Upper lobe of left lung (tissue), 6 donors: Measurements from ENCODE around the gene IFT88. TPM values are rescaled to one million over a fixed set of nuclear protein-coding genes. Genes with fewer than 3 reads are reported as not detected.

Experiments used
- ATAC-seq, 2 donors: fragments of 200-7000 bp; cut with Tn5 transposase; one replicate each; pipeline ENCODE4 v1.9.1; 2022; ENCODE audit warnings: mild to moderate bottlenecking in 2 of 2, moderate library complexity in 2 of 2; ENCODE audit not compliant: low FRiP score in 2 of 2
- DNase-seq, 2 donors: peaks; one replicate each; pipeline ENCODE4 v3.0.0-alpha.2; 2019 to 2020
- H3K27ac ChIP-seq, 4 donors: fragments of 200-600 bp; sonication (generic); one replicate each; pipeline ENCODE4 v1.5.1; 2016 to 2019
- H3K27me3 ChIP-seq, 4 donors: fragments of 200-600 bp; sonication (generic); one replicate each; pipeline ENCODE4 v1.5.1; 2017 to 2019
- H3K36me3 ChIP-seq, 4 donors: fragments of 200-600 bp; sonication (generic); one replicate each; pipeline ENCODE4 v1.5.1; 2016 to 2019
- H3K4me1 ChIP-seq, 4 donors: fragments of 200-600 bp; sonication (generic); one replicate each; pipeline ENCODE4 v1.5.1; 2018 to 2019
- H3K4me3 ChIP-seq, 4 donors: fragments of 200-600 bp; sonication (generic); one replicate each; pipeline ENCODE4 v1.5.1; 2017 to 2019; ENCODE audit warnings: mild to moderate bottlenecking in 2 of 4, moderate library complexity in 1 of 4
- H3K9me3 ChIP-seq, 4 donors: fragments of 200-600 bp; sonication (generic); one replicate each; pipeline ENCODE4 v1.5.1; 2018 to 2019
- CTCF ChIP-seq, 6 experiments: fragments of 450-650 bp in 4 of 6; fragments of 200-600 bp in 2 of 6; sonication (generic) in 2 of 6; IDR thresholded peaks; one replicate each; pipeline ENCODE4 v1.5.1; 2016 to 2019; ENCODE audit warnings: antibody characterized with exemption in 6 of 6
- EP300 ChIP-seq, 4 donors: sonication (generic); formaldehyde crosslinking; IDR thresholded peaks; one replicate each; pipeline ENCODE4 v1.5.1; 2017; ENCODE audit warnings: antibody characterized with exemption in 4 of 4, control low read depth in 2 of 4
- POLR2A ChIP-seq, 4 donors: fragments of 450-650 bp; IDR thresholded peaks; one replicate each; pipeline ENCODE4 v1.5.1; 2016 to 2017; ENCODE audit warnings: antibody characterized with exemption in 4 of 4, mild to moderate bottlenecking in 2 of 4
- POLR2AphosphoS5 ChIP-seq, 2 donors: sonication (generic); formaldehyde crosslinking; IDR thresholded peaks; one replicate each; pipeline ENCODE4 v1.5.1; 2017; ENCODE audit warnings: antibody characterized with exemption in 2 of 2
- WGBS, 2 donors: methylation state at CpG; one replicate each; pipeline ENCODE4 v1.1.5; 2017 to 2018; 5-methylcytosine and 5-hydroxymethylcytosine counted together
- total RNA-seq, 6 donors: library from RNA; depleted of rRNA in 4 of 6; stranded (reverse); fragments of >200 nt in 4 of 6; gene quantifications; one replicate each; pipeline versions ENCODE4 v1.1.0 to v1.2.1, GENCODE V29; 2016 to 2021
- donor health status: DM: no; HTN: no; CAD: no; lungs with moderate emphysema.
- donor health status: DM: no; HTN: yes; CAD: no; lungs with severe emphysema.

Gene IFT88
- total RNA-seq, 6 donors from 2014 or later: 5.5 to 55.5 (median 15.5) TPM

- Histone ChIP-seq H3K27ac (no peak overlapping the region), H3K36me3 (peaks cover 0 to 10% (median 1%) of the 10 kb centered on the region in 4 donors), H3K4me1 (no peaks in the 10 kb centered on the region), H3K27me3 (no peaks in the 10 kb centered on the region), H3K4me3 (no peak overlapping the region), H3K9me3 (no peaks in the 10 kb centered on the region)
- WGBS, 2 donors: 85 to 90% methylated on average over 1 of the region's 1 CpG
- DNase-seq (no peak), ATAC-seq (no peak)
- TF ChIP-seq POLR2AphosphoS5 (IDR thresholded peaks at IDR 0.05) (no peak), CTCF (IDR thresholded peaks at IDR 0.05) (no peak), EP300 (IDR thresholded peaks at IDR 0.05) (no peak), POLR2A (IDR thresholded peaks at IDR 0.05) (no peak)
These were observed 87.2 kb downstream of the IFT88 start for GRCh38 chr13:20654156-20654555.

GRCh38 chr13:20658451-20659040 is 91.6 kb downstream of the IFT88 start:
- TF ChIP-seq CTCF (IDR thresholded peaks at IDR 0.05) (no peak), POLR2AphosphoS5 (IDR thresholded peaks at IDR 0.05) (no peak), EP300 (IDR thresholded peaks at IDR 0.05) (no peak), POLR2A (IDR thresholded peaks at IDR 0.05) (no peak)
- DNase-seq: no peak
- Histone ChIP-seq H3K36me3 (peaks cover 0 to 20% (median 1%) of the 10 kb centered on the region in 4 donors), H3K9me3 (no peaks in the 10 kb centered on the region), H3K27me3 (no peaks in the 10 kb centered on the region), H3K27ac (no peak overlapping the region), H3K4me1 (no peaks in the 10 kb centered on the region), H3K4me3 (no peak overlapping the region)
- ATAC-seq: no peak
- 71 to 86% methylated on average over 5 of the region's 5 CpGs for WGBS, 2 donors

- DNase-seq: no peak
- Histone ChIP-seq H3K4me3 (no peak overlapping the region), H3K4me1 (no peaks in the 10 kb centered on the region), H3K27ac (no peak overlapping the region), H3K27me3 (no peaks in the 10 kb centered on the region), H3K36me3 (peaks cover 0 to 20% (median 0%) of the 10 kb centered on the region in 4 donors), H3K9me3 (no peaks in the 10 kb centered on the region)
- ATAC-seq: no peak
- no peak for TF ChIP-seq POLR2AphosphoS5 (IDR thresholded peaks at IDR 0.05)
These were observed 97.4 kb downstream of the IFT88 start for GRCh38 chr13:20664351-20664750.

GRCh38 chr13:20666948-20667347 is 100.0 kb downstream of the IFT88 start:
- Histone ChIP-seq H3K27ac (no peak overlapping the region), H3K27me3 (no peaks in the 10 kb centered on the region), H3K36me3 (peaks cover 0 to 12% (median 0%) of the 10 kb centered on the region in 4 donors), H3K9me3 (no peaks in the 10 kb centered on the region), H3K4me3 (no peak overlapping the region), H3K4me1 (no peaks in the 10 kb centered on the region)
- WGBS, 2 donors: 66 to 67% methylated on average over 4 of the region's 4 CpGs
- ATAC-seq (no peak), DNase-seq (no peak)
- TF ChIP-seq POLR2A (IDR thresholded peaks at IDR 0.05): no peak
- no peak for TF ChIP-seq EP300 (IDR thresholded peaks at IDR 0.05)
- TF ChIP-seq POLR2AphosphoS5 (IDR thresholded peaks at IDR 0.05): no peak
- no peak for TF ChIP-seq CTCF (IDR thresholded peaks at IDR 0.05)

GRCh38 chr13:20667857-20668437 is 101.0 kb downstream of the IFT88 start:
- H3K27ac ChIP-seq: no peak overlapping the region
- no peaks in the 10 kb centered on the region for H3K27me3 ChIP-seq
- peaks cover 0 to 12% (median 0%) of the 10 kb centered on the region in 4 donors for H3K36me3 ChIP-seq
- 49 to 52% methylated on average over 4 of the region's 4 CpGs for WGBS, 2 donors
- no peaks in the 10 kb centered on the region for H3K4me1 ChIP-seq
- no peak overlapping the region for H3K4me3 ChIP-seq
- no peak for TF ChIP-seq POLR2AphosphoS5 (IDR thresholded peaks at IDR 0.05)
- TF ChIP-seq POLR2A (IDR thresholded peaks at IDR 0.05): no peak
- no peak for TF ChIP-seq EP300 (IDR thresholded peaks at IDR 0.05)
- no peak for TF ChIP-seq CTCF (IDR thresholded peaks at IDR 0.05)
- ATAC-seq (no peak), DNase-seq (no peak)
- no peaks in the 10 kb centered on the region for H3K9me3 ChIP-seq
